Ascending aorta (tissue), 2 donors: ENCODE data around the gene SH2D7. TPM values are rescaled to one million over a fixed set of nuclear protein-coding genes. Genes with fewer than 3 reads are reported as not detected.

Source experiments
- DNase-seq, 2 donors: peaks; one replicate each; pipeline ENCODE4 v3.0.0-alpha.2; 2019; ENCODE audit warnings: low spot score in 2 of 2
- H3K27ac ChIP-seq, 2 donors: fragments of 200-600 bp; sonication (generic); one replicate each; pipeline ENCODE4 v1.5.1; 2016 to 2017; ENCODE audit warnings: mild to moderate bottlenecking in 1 of 2
- H3K27me3 ChIP-seq: fragments of 200-600 bp; sonication (generic); one replicate; pipeline ENCODE4 v1.5.1; 2017
- H3K36me3 ChIP-seq, 2 donors: fragments of 200-600 bp; sonication (generic); one replicate each; pipeline ENCODE4 v1.5.1; 2016
- H3K4me1 ChIP-seq, 2 donors: fragments of 200-600 bp; sonication (generic); one replicate each; pipeline ENCODE4 v1.5.1; 2016 to 2017; ENCODE audit warnings: mild to moderate bottlenecking in 1 of 2
- H3K4me3 ChIP-seq, 2 donors: fragments of 200-600 bp; sonication (generic); one replicate each; pipeline ENCODE4 v1.5.1; 2016 to 2017; ENCODE audit warnings: mild to moderate bottlenecking in 1 of 2
- H3K9me3 ChIP-seq, 2 donors: fragments of 200-600 bp; sonication (generic); one replicate each; pipeline ENCODE4 v1.5.1; 2016
- intact Hi-C: fragments of 100-400 bp; cut with DNase I; formaldehyde crosslinking; loops from one replicate; pipeline ENCODE4 v1.15.1; 2023
- total RNA-seq: library from RNA; depleted of rRNA; stranded (reverse); fragments of >200 nt; gene quantifications from one replicate; pipeline ENCODE4 v1.1.0, GENCODE V29; 2016
- TF ChIP-seq, protein P1 (sequence below), 3 experiments: fragments of 200-600 bp in 2 of 3; fragments of 450-650 bp in 1 of 3; sonication (generic) in 2 of 3; IDR thresholded peaks; one replicate each; pipeline ENCODE4 v1.5.1; 2016 to 2019; ENCODE audit warnings: antibody characterized with exemption in 3 of 3, mild to moderate bottlenecking in 1 of 3, moderate library complexity in 1 of 3

SH2D7 gene
- total RNA-seq, 1 donor from 2014 or later, result not detected

GRCh38 chr15:78125267-78125666 is 32.9 kb downstream of the SH2D7 start:
- Histone ChIP-seq H3K9me3 (no peaks in the 10 kb centered on the region), H3K27me3 (no peaks in the 10 kb centered on the region), H3K27ac (no peak overlapping the region), H3K36me3 (no peaks in the 10 kb centered on the region), H3K4me1 (no peaks in the 10 kb centered on the region), H3K4me3 (no peak overlapping the region)
- intact Hi-C loops, result no loop called here
- TF ChIP-seq, protein P1, sequence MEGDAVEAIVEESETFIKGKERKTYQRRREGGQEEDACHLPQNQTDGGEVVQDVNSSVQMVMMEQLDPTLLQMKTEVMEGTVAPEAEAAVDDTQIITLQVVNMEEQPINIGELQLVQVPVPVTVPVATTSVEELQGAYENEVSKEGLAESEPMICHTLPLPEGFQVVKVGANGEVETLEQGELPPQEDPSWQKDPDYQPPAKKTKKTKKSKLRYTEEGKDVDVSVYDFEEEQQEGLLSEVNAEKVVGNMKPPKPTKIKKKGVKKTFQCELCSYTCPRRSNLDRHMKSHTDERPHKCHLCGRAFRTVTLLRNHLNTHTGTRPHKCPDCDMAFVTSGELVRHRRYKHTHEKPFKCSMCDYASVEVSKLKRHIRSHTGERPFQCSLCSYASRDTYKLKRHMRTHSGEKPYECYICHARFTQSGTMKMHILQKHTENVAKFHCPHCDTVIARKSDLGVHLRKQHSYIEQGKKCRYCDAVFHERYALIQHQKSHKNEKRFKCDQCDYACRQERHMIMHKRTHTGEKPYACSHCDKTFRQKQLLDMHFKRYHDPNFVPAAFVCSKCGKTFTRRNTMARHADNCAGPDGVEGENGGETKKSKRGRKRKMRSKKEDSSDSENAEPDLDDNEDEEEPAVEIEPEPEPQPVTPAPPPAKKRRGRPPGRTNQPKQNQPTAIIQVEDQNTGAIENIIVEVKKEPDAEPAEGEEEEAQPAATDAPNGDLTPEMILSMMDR (IDR thresholded peaks at IDR 0.05), result no peak
- no peak for DNase-seq

DNA sequence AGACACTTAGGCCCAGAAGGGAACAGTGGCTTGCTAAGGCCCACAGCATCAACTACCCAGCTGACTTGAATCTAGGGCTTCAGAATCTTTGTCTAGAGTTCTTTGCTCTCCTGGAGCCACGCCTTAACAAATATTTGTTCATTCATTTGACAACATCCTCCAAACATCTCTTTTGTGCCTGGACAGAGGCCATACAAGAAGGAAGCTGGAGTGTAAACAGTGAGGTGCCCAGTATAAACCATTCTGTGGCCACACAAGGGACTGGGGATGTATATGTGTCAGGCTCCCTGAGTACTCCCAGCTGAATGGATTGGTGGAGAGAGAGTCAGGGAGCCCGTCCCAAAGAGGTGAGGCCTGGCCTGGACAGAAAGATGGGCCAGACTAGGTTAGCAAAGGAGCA is 35.5 kb downstream of the SH2D7 start:
- no peak for DNase-seq
- no peak overlapping the region for H3K4me3 ChIP-seq
- TF ChIP-seq, protein P1 (IDR thresholded peaks at IDR 0.05), result no peak
- intact Hi-C loops, result no loop called here
- H3K27me3 ChIP-seq, result no peaks in the 10 kb centered on the region
- H3K4me1 ChIP-seq, result peaks cover 0 to 12% of the 10 kb centered on the region in 2 donors
- no peaks in the 10 kb centered on the region for H3K36me3 ChIP-seq
- H3K9me3 ChIP-seq, result no peaks in the 10 kb centered on the region
- H3K27ac ChIP-seq, result no peak overlapping the region

- Histone ChIP-seq H3K27me3 (no peaks in the 10 kb centered on the region), H3K4me3 (no peak overlapping the region), H3K36me3 (no peaks in the 10 kb centered on the region), H3K27ac (peak overlapping the region; percentile 21 to 25), H3K9me3 (no peaks in the 10 kb centered on the region), H3K4me1 (peaks cover 0 to 12% of the 10 kb centered on the region in 2 donors)
- no peak for DNase-seq
- intact Hi-C loops, result no loop called here
- TF ChIP-seq, protein P1 (IDR thresholded peaks at IDR 0.05), result no peak
Measured at GRCh38 chr15:78129077-78129750, 36.9 kb downstream of the SH2D7 start.

- H3K27ac ChIP-seq, result peak overlapping the region in 1 of 2 donors; percentile 79
- H3K36me3 ChIP-seq, result no peaks in the 10 kb centered on the region
- no peak overlapping the region for H3K4me3 ChIP-seq
- intact Hi-C loops, result loop anchor here (2.0 kb wide), 1 partner anchor 53 kb away; the partner anchor contains the start of gene TBC1D2B
- H3K4me1 ChIP-seq, result peaks cover 0 to 12% of the 10 kb centered on the region in 2 donors
- no peaks in the 10 kb centered on the region for H3K9me3 ChIP-seq
- H3K27me3 ChIP-seq, result no peaks in the 10 kb centered on the region
- TF ChIP-seq, protein P1 (IDR thresholded peaks at IDR 0.05), result no peak
- no peak for DNase-seq
Measured at GRCh38 chr15:78129751-78130287, 37.5 kb downstream of the SH2D7 start.

DNA sequence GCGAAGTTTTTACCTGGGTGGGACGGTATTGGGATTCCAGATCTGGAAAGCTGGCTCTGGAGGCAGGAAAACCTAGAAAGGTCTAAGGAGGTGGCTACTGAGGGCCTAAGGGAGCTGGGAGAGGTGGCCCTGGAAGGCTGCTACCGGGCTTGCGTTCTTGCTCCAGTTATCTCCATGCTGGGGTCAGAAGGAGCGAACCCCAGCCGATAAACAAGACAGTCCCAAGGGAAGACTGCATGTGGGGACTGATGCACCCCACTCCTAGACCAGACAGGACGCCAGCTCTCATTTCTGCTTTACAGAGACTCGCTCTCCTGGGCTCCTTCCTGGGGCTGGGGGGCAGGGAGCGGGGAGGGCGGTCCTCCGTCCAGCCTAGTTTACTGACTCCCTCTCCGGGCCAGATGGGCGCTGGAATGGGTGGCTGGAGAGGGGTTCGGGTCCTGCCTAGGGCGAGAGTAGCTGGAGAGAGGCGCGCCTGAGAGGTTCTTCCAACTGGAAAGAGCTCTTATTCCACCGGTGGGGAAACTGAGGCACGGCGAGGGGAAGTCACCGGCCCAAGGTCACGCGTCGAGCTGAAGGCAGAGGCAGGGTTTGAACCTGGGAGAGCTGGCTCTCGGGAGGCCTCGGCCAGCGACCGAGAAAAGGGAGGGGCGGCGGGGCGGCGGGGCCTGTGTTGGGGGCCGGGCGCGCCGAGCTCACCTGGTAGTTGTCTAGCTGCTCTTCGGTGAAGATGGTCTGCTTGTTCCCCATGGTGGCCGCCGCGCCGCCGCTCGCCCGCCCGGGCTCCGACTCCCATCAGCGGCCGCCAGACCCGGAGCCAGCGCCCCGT is 38.3 kb downstream of the SH2D7 start:
- Histone ChIP-seq H3K36me3 (no peaks in the 10 kb centered on the region), H3K4me3 (peak overlapping the region; percentile 53 to 71), H3K4me1 (peaks cover 0 to 12% of the 10 kb centered on the region in 2 donors), H3K27ac (peak overlapping the region; percentile 45 to 79), H3K9me3 (no peaks in the 10 kb centered on the region), H3K27me3 (no peaks in the 10 kb centered on the region)
- peak in 1 of 2 donors; percentile 63 for DNase-seq
- TF ChIP-seq, protein P1 (IDR thresholded peaks at IDR 0.05), result no peak
- intact Hi-C loops, result loop anchor here (1.0 to 2.0 kb wide), 3 partner anchors 19 to 65 kb away; partner anchors contain the start of genes IDH3A and TBC1D2B
